Mesothelial cell of epicardium (in vitro differentiated cells): ENCODE data around the gene NAALADL2. TPM values are rescaled to one million over a fixed set of nuclear protein-coding genes. Genes with fewer than 3 reads are reported as not detected.

ENCODE experiments used
- DNase-seq, 2 experiments: peaks; one replicate each; pipeline ENCODE4 v3.0.0; 2021; ENCODE audit warnings: low spot score in 2 of 2; ENCODE audit not compliant: unreplicated experiment in 2 of 2
- H3K27ac Mint-ChIP-seq: 2 replicates; pipeline ENCODE4 v1.8.0; 2021; ENCODE audit warnings: mixed read lengths
- H3K27me3 Mint-ChIP-seq: 2 replicates; pipeline ENCODE4 v1.8.0; 2021; ENCODE audit warnings: low read depth, mixed read lengths
- H3K36me3 Mint-ChIP-seq: 2 replicates; pipeline ENCODE4 v1.8.0; 2021; ENCODE audit warnings: mixed read lengths
- H3K4me1 Mint-ChIP-seq: 2 replicates; pipeline ENCODE4 v1.8.0; 2021; ENCODE audit warnings: mixed read lengths
- H3K4me3 Mint-ChIP-seq: 2 replicates; pipeline ENCODE4 v1.8.0; 2021; ENCODE audit warnings: mild to moderate bottlenecking, moderate library complexity, mixed read lengths
- H3K9me3 Mint-ChIP-seq: 2 replicates; pipeline ENCODE4 v1.8.0; 2021; ENCODE audit warnings: mixed read lengths
- total RNA-seq: library from RNA; stranded (reverse); gene quantifications from 3 replicates; pipeline ENCODE4 v1.2.1, GENCODE V29; 2021
- TF ChIP-seq, protein P1 (sequence below): fragments of 200-600 bp; sonication (generic); IDR thresholded peaks from one replicate; pipeline ENCODE4 v1.5.0; 2021; ENCODE audit warnings: antibody characterized with exemption; ENCODE audit not compliant: unreplicated experiment

Gene NAALADL2
- total RNA-seq, 1 donor from 2014 or later = 27.9 TPM

DNA sequence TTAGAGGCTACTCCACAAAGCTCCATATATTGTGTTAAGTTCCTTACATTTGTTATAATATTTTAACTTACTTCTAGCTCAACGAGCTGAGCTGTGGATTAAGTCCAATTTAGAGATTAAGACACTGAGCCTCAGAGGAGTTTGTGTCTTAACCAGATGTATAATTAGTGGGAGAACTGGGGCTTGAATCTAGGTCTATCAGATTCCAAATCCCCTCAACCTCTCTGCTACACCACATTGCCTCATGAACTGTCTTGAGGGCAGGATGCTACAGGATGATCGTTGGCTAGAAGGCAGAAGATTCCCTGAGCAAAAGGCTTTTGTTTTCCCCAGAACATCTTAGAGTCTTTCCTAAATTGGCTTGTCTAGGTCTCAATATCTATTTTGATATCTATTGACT, 890.8 kb downstream of the NAALADL2 start:
- Mint-ChIP-seq H3K36me3 (no peaks in the 10 kb centered on the region), H3K27ac (no peak overlapping the region), H3K4me3 (no peak overlapping the region), H3K27me3 (no peaks in the 10 kb centered on the region), H3K9me3 (no peaks in the 10 kb centered on the region), H3K4me1 (peaks cover 6% of the 10 kb centered on the region)
- TF ChIP-seq, protein P1, sequence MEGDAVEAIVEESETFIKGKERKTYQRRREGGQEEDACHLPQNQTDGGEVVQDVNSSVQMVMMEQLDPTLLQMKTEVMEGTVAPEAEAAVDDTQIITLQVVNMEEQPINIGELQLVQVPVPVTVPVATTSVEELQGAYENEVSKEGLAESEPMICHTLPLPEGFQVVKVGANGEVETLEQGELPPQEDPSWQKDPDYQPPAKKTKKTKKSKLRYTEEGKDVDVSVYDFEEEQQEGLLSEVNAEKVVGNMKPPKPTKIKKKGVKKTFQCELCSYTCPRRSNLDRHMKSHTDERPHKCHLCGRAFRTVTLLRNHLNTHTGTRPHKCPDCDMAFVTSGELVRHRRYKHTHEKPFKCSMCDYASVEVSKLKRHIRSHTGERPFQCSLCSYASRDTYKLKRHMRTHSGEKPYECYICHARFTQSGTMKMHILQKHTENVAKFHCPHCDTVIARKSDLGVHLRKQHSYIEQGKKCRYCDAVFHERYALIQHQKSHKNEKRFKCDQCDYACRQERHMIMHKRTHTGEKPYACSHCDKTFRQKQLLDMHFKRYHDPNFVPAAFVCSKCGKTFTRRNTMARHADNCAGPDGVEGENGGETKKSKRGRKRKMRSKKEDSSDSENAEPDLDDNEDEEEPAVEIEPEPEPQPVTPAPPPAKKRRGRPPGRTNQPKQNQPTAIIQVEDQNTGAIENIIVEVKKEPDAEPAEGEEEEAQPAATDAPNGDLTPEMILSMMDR = no peak
- no peak for DNase-seq

DNA sequence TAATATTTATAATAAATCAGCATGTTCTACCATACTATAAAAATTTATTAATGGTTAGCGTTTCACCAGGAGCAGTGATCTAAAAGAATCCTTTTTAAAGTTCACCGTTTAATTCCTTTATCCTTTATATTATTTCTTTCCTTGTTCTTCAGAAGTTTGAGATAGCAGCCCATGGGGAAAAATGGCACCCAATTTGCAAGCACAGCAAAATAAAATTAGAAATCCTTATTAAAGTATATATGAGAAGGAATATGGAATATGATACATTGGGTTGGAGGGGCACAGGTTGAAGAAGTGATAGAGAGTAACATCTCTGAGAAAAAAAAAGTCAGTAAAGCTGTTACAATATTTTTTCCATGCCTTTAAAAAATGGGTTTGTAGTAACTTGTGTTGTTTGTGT, 892.0 kb downstream of the NAALADL2 start:
- Mint-ChIP-seq H3K27ac (no peak overlapping the region), H3K36me3 (no peaks in the 10 kb centered on the region), H3K4me1 (peaks cover 6% of the 10 kb centered on the region), H3K4me3 (no peak overlapping the region), H3K27me3 (no peaks in the 10 kb centered on the region), H3K9me3 (no peaks in the 10 kb centered on the region)
- DNase-seq = no peak
- TF ChIP-seq, protein P1 = no peak

DNA sequence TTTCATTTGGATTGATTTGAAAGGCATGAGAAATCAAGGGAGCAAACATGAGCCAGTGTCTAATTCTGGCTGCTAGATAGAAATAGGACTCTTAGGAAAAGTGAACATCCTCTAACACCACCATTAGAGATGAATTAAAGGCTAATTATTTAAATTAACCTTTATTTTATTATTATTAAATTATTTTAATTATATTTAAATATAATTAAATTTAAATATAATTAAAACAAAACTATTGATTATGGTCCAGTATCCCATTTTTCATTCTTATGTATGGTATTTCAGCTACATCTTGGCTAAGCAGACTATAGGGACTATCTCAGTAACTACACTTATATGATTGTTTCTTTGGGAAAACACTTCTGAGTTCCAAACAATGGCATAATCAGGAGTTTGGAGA, 904.8 kb downstream of the NAALADL2 start:
- TF ChIP-seq, protein P1 = no peak
- no peak overlapping the region for H3K27ac Mint-ChIP-seq
- H3K27me3 Mint-ChIP-seq = no peaks in the 10 kb centered on the region
- no peaks in the 10 kb centered on the region for H3K36me3 Mint-ChIP-seq
- no peak overlapping the region for H3K4me3 Mint-ChIP-seq
- no peak for DNase-seq
- H3K9me3 Mint-ChIP-seq = no peaks in the 10 kb centered on the region
- H3K4me1 Mint-ChIP-seq = no peaks in the 10 kb centered on the region

DNA sequence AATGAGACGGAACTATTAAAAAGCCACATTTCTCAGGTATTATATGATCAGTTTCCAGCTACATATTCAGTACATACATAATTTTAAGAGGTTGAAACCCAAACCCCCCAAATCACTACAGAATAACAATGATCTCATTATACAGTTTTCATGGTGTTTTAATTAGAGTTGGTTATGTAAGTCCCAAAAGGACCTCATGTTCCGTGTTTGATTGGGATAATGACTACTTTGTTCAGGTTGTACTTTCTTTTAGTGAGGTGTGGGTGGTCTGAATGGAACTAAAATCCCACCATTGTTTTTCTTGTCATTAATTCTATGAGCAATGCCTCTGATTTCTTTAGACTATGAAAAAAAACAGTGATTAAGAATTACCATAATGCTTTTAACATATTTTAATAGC, 905.6 kb downstream of the NAALADL2 start:
- no peak overlapping the region for H3K4me3 Mint-ChIP-seq
- no peak for DNase-seq
- TF ChIP-seq, protein P1 = no peak
- no peak overlapping the region for H3K27ac Mint-ChIP-seq
- no peaks in the 10 kb centered on the region for H3K36me3 Mint-ChIP-seq
- H3K9me3 Mint-ChIP-seq = no peaks in the 10 kb centered on the region
- H3K4me1 Mint-ChIP-seq = no peaks in the 10 kb centered on the region
- H3K27me3 Mint-ChIP-seq = no peaks in the 10 kb centered on the region

DNA sequence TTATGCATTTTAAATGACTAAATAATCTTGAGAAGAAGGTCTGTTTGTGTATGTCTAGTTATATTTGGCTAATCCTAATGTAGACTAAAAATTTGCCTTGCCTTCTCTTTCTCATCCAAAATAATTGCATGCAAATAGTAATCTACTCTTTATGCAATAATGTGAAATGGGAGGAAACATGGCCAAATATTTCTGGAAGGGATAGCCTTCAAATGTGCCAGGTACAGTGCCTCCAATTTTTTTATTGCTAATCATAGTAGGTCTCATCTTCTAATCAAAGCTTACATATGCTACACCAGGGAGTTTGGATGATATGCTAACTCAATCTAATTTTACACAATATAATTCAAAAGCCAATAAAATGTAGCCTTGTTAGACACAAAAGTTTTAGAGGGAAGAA, 911.3 kb downstream of the NAALADL2 start:
- H3K27me3 Mint-ChIP-seq = no peaks in the 10 kb centered on the region
- peaks cover 3% of the 10 kb centered on the region for H3K4me1 Mint-ChIP-seq
- no peak for DNase-seq
- H3K27ac Mint-ChIP-seq = no peak overlapping the region
- TF ChIP-seq, protein P1 = no peak
- H3K9me3 Mint-ChIP-seq = no peaks in the 10 kb centered on the region
- H3K36me3 Mint-ChIP-seq = no peaks in the 10 kb centered on the region
- H3K4me3 Mint-ChIP-seq = no peak overlapping the region

DNA sequence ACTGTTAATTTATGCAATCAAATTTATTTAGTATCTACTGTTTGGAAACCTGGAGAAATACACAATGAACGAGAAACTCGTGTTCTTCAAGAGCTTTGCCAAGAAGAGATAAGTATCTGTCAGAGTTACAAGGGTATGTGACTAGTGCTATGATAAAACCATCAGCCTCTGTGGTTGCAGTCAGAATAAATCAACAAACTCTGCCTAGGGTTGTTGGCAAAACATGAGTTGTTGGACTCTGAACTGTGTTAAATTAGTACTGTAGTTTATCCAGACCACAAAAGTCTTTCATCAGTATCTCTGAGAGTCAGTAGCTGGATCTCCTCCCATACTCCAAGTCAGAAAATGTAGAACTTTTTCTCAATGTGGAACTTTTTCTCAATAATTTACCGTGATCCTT, 918.4 kb downstream of the NAALADL2 start:
- no peaks in the 10 kb centered on the region for H3K9me3 Mint-ChIP-seq
- H3K27me3 Mint-ChIP-seq = no peaks in the 10 kb centered on the region
- no peak overlapping the region for H3K27ac Mint-ChIP-seq
- no peak for DNase-seq
- H3K4me1 Mint-ChIP-seq = peaks cover 29% of the 10 kb centered on the region
- no peak overlapping the region for H3K4me3 Mint-ChIP-seq
- TF ChIP-seq, protein P1 = no peak
- no peaks in the 10 kb centered on the region for H3K36me3 Mint-ChIP-seq
